Measurements from ENCODE around the gene MND1. TPM values are rescaled to one million over a fixed set of nuclear protein-coding genes. Genes with fewer than 3 reads are reported as not detected.
"Not testable (repeated sequence)": the region's sequence is repeated elsewhere in the genome, so short reads cannot be mapped to it uniquely, and the experiment has no call there.

MND1 gene
- total RNA-seq, 6 experiments from 2014 or later: 4.1 to 9.2 (median 7.3) TPM

GRCh38 chr4:153458969-153459368, 114.5 kb downstream of the MND1 start:
- Mint-ChIP-seq H3K27ac (no peak overlapping the region), H3K4me3 (no peak overlapping the region), H3K27me3 (ENCODE audit: insufficient read depth) (0 out of 2 replicates have a peak, but pooled peaks cover 3% of the 10 kb centered on the region), H3K4me1 (ENCODE audit: low read depth) (0 out of 2 replicates have a peak, but pooled peaks cover 2% of the 10 kb centered on the region), H3K36me3 (ENCODE audit: low read depth) (no peaks in the 10 kb centered on the region), H3K9me3 (no peaks in the 10 kb centered on the region)
- TF ChIP-seq, protein P1, sequence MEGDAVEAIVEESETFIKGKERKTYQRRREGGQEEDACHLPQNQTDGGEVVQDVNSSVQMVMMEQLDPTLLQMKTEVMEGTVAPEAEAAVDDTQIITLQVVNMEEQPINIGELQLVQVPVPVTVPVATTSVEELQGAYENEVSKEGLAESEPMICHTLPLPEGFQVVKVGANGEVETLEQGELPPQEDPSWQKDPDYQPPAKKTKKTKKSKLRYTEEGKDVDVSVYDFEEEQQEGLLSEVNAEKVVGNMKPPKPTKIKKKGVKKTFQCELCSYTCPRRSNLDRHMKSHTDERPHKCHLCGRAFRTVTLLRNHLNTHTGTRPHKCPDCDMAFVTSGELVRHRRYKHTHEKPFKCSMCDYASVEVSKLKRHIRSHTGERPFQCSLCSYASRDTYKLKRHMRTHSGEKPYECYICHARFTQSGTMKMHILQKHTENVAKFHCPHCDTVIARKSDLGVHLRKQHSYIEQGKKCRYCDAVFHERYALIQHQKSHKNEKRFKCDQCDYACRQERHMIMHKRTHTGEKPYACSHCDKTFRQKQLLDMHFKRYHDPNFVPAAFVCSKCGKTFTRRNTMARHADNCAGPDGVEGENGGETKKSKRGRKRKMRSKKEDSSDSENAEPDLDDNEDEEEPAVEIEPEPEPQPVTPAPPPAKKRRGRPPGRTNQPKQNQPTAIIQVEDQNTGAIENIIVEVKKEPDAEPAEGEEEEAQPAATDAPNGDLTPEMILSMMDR (IDR thresholded peaks at IDR 0.05): no peak
- DNase-seq: no peak

- not testable (repeated sequence) for H3K27ac Mint-ChIP-seq; H3K36me3 Mint-ChIP-seq (ENCODE audit: low read depth); H3K4me3 Mint-ChIP-seq; H3K27me3 Mint-ChIP-seq (ENCODE audit: insufficient read depth); DNase-seq; H3K9me3 Mint-ChIP-seq
- H3K4me1 Mint-ChIP-seq (ENCODE audit: low read depth): peaks cover 11% of the 10 kb centered on the region; the same call in 1 of the 2 replicates
These were observed 117.1 kb downstream of the MND1 start for GRCh38 chr4:153461549-153461948.

- no peak for DNase-seq
- Mint-ChIP-seq H3K27ac (no peak overlapping the region; the same call in 1 of the 2 replicates), H3K4me3 (no peak overlapping the region), H3K36me3 (ENCODE audit: low read depth) (no peaks in the 10 kb centered on the region), H3K9me3 (no peaks in the 10 kb centered on the region), H3K27me3 (ENCODE audit: insufficient read depth) (0 out of 2 replicates have a peak, but pooled peaks cover 2% of the 10 kb centered on the region), H3K4me1 (ENCODE audit: low read depth) (peaks cover 31% of the 10 kb centered on the region)
- TF ChIP-seq, protein P1 (IDR thresholded peaks at IDR 0.05): no peak
These were observed 119.6 kb downstream of the MND1 start for GRCh38 chr4:153464068-153464467.

Other genes with a start within 250 kb of the MND1 start
- gene TRIM2, start 140.2 kb upstream of the MND1 start, total RNA-seq (2021; fragmentation: NEBNext Ultra II Directional; extraction: Animal tissue kit (Norgen Biotek cat#: 25700)): 10 to 100 TPM; 32.3 to 39.6 (median 34.9) TPM
- gene TMEM131L, start 121.7 kb downstream of the MND1 start, total RNA-seq (2021; fragmentation: NEBNext Ultra II Directional; extraction: Animal tissue kit (Norgen Biotek cat#: 25700)): 1 to 10 TPM; 7.7 to 8.9 (median 8.0) TPM

Measured in HFFc6 (cell line).